ENCODE results near the gene ZSWIM7.

DNA sequence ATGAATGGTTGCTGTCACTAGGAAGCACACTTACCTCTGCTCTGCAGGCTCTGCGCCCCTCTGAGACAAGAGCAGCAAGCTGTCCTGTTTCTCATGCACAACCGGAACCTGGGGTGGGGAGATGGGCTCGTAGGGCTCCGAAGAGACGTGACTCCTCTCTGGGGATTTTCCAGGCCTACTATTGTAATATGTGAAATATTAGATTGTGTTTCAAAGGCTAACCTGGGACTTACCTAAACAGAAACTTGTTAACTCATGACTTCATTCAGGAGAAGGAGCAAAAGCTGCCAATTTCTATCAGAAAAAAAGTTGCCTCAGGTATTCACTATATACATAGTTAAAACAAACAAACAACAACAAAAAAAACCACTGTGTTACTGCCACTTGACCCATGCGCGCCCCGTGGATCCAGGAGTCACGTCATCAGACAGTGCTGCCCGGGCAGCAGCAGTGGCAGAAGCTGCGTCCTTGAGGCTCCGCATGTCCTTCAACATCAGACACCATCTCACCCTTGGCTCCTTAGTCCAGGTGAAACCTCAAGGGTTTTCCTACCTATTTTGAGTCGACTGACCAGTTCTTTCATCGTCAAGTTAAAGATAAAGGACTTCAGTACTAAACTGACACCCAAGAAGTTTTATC lies 49.4 kb upstream of the ZSWIM7 start:
- TF ChIP-seq GATA2 (IDR thresholded peaks at IDR 0.05; ENCODE audit: low read depth, low read length) (no peak), GATA3 (IDR thresholded peaks at IDR 0.05; ENCODE audit: low read depth, low read length) (no peak)

Measured in SH-SY5Y (cell line).